ENCODE results near the gene PRPF31.
"Not testable (repeated sequence)": the region's sequence is repeated elsewhere in the genome, so short reads cannot be mapped to it uniquely, and the experiment has no call there.

The PRPF31 gene

GRCh38 chr19:54164369-54165068 is 49.0 kb downstream of the PRPF31 start:
- DNase-seq (ENCODE audit: low spot score) = peak; percentile 63

GRCh38 chr19:54165222-54165621 is 49.7 kb downstream of the PRPF31 start:
- DNase-seq (ENCODE audit: low spot score) = no peak

GRCh38 chr19:54168174-54168917 is 52.8 kb downstream of the PRPF31 start:
- DNase-seq (ENCODE audit: low spot score) = peak; percentile 92

GRCh38 chr19:54169149-54169740 is 53.7 kb downstream of the PRPF31 start:
- DNase-seq (ENCODE audit: low spot score) = no peak

- DNase-seq (ENCODE audit: low spot score) = not testable (repeated sequence)
Observed at GRCh38 chr19:54171736-54172431, 56.3 kb downstream of the PRPF31 start.

- peak; percentile 25 for DNase-seq (ENCODE audit: low spot score)
Observed at GRCh38 chr19:54172471-54173358, 57.2 kb downstream of the PRPF31 start, which contains the start of gene TMC4. TSS of gene TMC4 (minus strand) at chr19:54173160. CDS start at chr19:54173117, 43 bp downstream.

GRCh38 chr19:54173359-54173699 is 57.8 kb downstream of the PRPF31 start:
- no peak for DNase-seq (ENCODE audit: low spot score)

GRCh38 chr19:54173951-54174834 is 58.6 kb downstream of the PRPF31 start:
- no peak for DNase-seq (ENCODE audit: low spot score)

- no peak for DNase-seq (ENCODE audit: low spot score)
Observed at GRCh38 chr19:54178581-54179261, 63.2 kb downstream of the PRPF31 start.

GRCh38 chr19:54179262-54179852 is 63.8 kb downstream of the PRPF31 start:
- DNase-seq (ENCODE audit: low spot score) = no peak

GRCh38 chr19:54179921-54180461 is 64.4 kb downstream of the PRPF31 start:
- DNase-seq (ENCODE audit: low spot score) = no peak

- no peak for DNase-seq (ENCODE audit: low spot score)
Observed at GRCh38 chr19:54180691-54181091, 65.1 kb downstream of the PRPF31 start.
